ENCODE results near the gene KHNYN.
"Not testable (repeated sequence)": the region's sequence is repeated elsewhere in the genome, so short reads cannot be mapped to it uniquely, and the experiment has no call there.

The KHNYN gene

GRCh38 chr14:24437020-24437735 lies 7.4 kb downstream of the KHNYN start:
- DNase-seq (ENCODE audit: low read depth in 1 of 2, low spot score in 1 of 2), result no peak

GRCh38 chr14:24437736-24438067 lies 7.9 kb downstream of the KHNYN start:
- DNase-seq (ENCODE audit: low read depth in 1 of 2, low spot score in 1 of 2), result no peak

- no peak for DNase-seq (ENCODE audit: low read depth in 1 of 2, low spot score in 1 of 2)
These were observed 8.7 kb downstream of the KHNYN start for GRCh38 chr14:24438223-24439097.

GRCh38 chr14:24439257-24439656 lies 9.5 kb downstream of the KHNYN start:
- DNase-seq (ENCODE audit: low read depth in 1 of 2, low spot score in 1 of 2), result no peak

GRCh38 chr14:24439830-24440605 lies 10.3 kb downstream of the KHNYN start:
- no peak for DNase-seq (ENCODE audit: low read depth in 1 of 2, low spot score in 1 of 2)

GRCh38 chr14:24440606-24441399 lies 11.0 kb downstream of the KHNYN start:
- DNase-seq (ENCODE audit: low read depth in 1 of 2, low spot score in 1 of 2), result no peak

- no peak for DNase-seq (ENCODE audit: low read depth in 1 of 2, low spot score in 1 of 2)
These were observed 11.7 kb downstream of the KHNYN start for GRCh38 chr14:24441485-24441884.

- no peak for DNase-seq (ENCODE audit: low read depth in 1 of 2, low spot score in 1 of 2)
These were observed 12.1 kb downstream of the KHNYN start for GRCh38 chr14:24441904-24442239.

GRCh38 chr14:24442240-24443052 lies 12.7 kb downstream of the KHNYN start, which contains the start of gene SDR39U1:
Gene SDR39U1, minus strand, starts transcription at chr14:24442776. Its CDS starts 7 bp downstream, at chr14:24442769.
- peak; percentile 84 to 98 for DNase-seq (ENCODE audit: low read depth in 1 of 2, low spot score in 1 of 2)

GRCh38 chr14:24443053-24443665 lies 13.4 kb downstream of the KHNYN start:
- no peak for DNase-seq (ENCODE audit: low read depth in 1 of 2, low spot score in 1 of 2)

GRCh38 chr14:24450828-24451227 lies 21.1 kb downstream of the KHNYN start:
- DNase-seq (ENCODE audit: low read depth in 1 of 2, low spot score in 1 of 2), result not testable (repeated sequence)

GRCh38 chr14:24456980-24457379 lies 27.2 kb downstream of the KHNYN start:
- no peak for DNase-seq (ENCODE audit: low read depth in 1 of 2, low spot score in 1 of 2)

- DNase-seq (ENCODE audit: low read depth in 1 of 2, low spot score in 1 of 2), result no peak
These were observed 29.0 kb downstream of the KHNYN start for GRCh38 chr14:24458736-24459135.

- DNase-seq (ENCODE audit: low read depth in 1 of 2, low spot score in 1 of 2), result no peak
These were observed 29.6 kb downstream of the KHNYN start for GRCh38 chr14:24459331-24459730.

- DNase-seq (ENCODE audit: low read depth in 1 of 2, low spot score in 1 of 2), result no peak
These were observed 31.6 kb downstream of the KHNYN start for GRCh38 chr14:24461336-24461735.

GRCh38 chr14:24463017-24463883 lies 33.5 kb downstream of the KHNYN start:
- no peak for DNase-seq (ENCODE audit: low read depth in 1 of 2, low spot score in 1 of 2)

GRCh38 chr14:24463884-24464785 lies 34.4 kb downstream of the KHNYN start:
- no peak for DNase-seq (ENCODE audit: low read depth in 1 of 2, low spot score in 1 of 2)

GRCh38 chr14:24465368-24465767 lies 35.6 kb downstream of the KHNYN start:
- no peak for DNase-seq (ENCODE audit: low read depth in 1 of 2, low spot score in 1 of 2)
